ENCODE data around the gene KERA.
"Not testable (repeated sequence)": the region's sequence is repeated elsewhere in the genome, so short reads cannot be mapped to it uniquely, and the experiment has no call there.

The KERA gene

GRCh38 chr12:91099341-91099740 lies 41.5 kb upstream of the KERA start:
- no peak overlapping the region for H3K4me3 ChIP-seq
- H3K9me3 ChIP-seq (ENCODE audit: low read depth, low read length): peaks cover 6% of the 10 kb centered on the region; the same call in 1 of the 2 replicates
- no peak for DNase-seq (ENCODE audit: low read depth, low spot score)
- H3K27ac ChIP-seq: no peak overlapping the region
- TF ChIP-seq FOXP2 (optimal IDR thresholded peaks at IDR 0.05; ENCODE audit: control extremely low read depth, extremely low read length, insufficient read depth): no peak
- TF ChIP-seq EZH2 (IDR thresholded peaks at IDR 0.05): no peak
- TF ChIP-seq POLR2AphosphoS5 (IDR thresholded peaks at IDR 0.05; ENCODE audit: borderline replicate concordance, low read depth, low read length): no peak
- no peak overlapping the region for H3K9ac ChIP-seq (ENCODE audit: insufficient read length)
- H3K36me3 ChIP-seq (ENCODE audit: insufficient read depth, low read length): peaks cover 6% of the 10 kb centered on the region

- H3K4me3 ChIP-seq: no peak overlapping the region
- no peak overlapping the region for H3K27ac ChIP-seq
- no peak for DNase-seq (ENCODE audit: low read depth, low spot score)
These were observed 41.1 kb upstream of the KERA start for GRCh38 chr12:91098941-91099340.

GRCh38 chr12:91098461-91098860 lies 40.6 kb upstream of the KERA start:
- Histone ChIP-seq H3K36me3 (ENCODE audit: insufficient read depth, low read length) (0 out of 2 replicates have a peak, but pooled peaks cover under 1% of the 10 kb centered on the region), H3K9me3 (ENCODE audit: low read depth, low read length) (peaks cover 6% of the 10 kb centered on the region; the same call in 1 of the 2 replicates), H3K4me3 (no peak overlapping the region), H3K9ac (ENCODE audit: insufficient read length) (no peak overlapping the region), H3K27ac (no peak overlapping the region)
- DNase-seq (ENCODE audit: low read depth, low spot score): no peak
- TF ChIP-seq FOXP2 (optimal IDR thresholded peaks at IDR 0.05; ENCODE audit: control extremely low read depth, extremely low read length, insufficient read depth): no peak
- no peak for TF ChIP-seq EZH2 (IDR thresholded peaks at IDR 0.05)
- no peak for TF ChIP-seq POLR2AphosphoS5 (IDR thresholded peaks at IDR 0.05; ENCODE audit: borderline replicate concordance, low read depth, low read length)

More at GRCh38 chr12:91098941-91099340, 41.1 kb upstream of the KERA start:
- peaks cover 5% of the 10 kb centered on the region for H3K36me3 ChIP-seq (ENCODE audit: insufficient read depth, low read length)
- TF ChIP-seq FOXP2 (optimal IDR thresholded peaks at IDR 0.05; ENCODE audit: control extremely low read depth, extremely low read length, insufficient read depth): no peak
- no peak for TF ChIP-seq POLR2AphosphoS5 (IDR thresholded peaks at IDR 0.05; ENCODE audit: borderline replicate concordance, low read depth, low read length)
- no peak for TF ChIP-seq EZH2 (IDR thresholded peaks at IDR 0.05)
- H3K9ac ChIP-seq (ENCODE audit: insufficient read length): no peak overlapping the region
- peaks cover 6% of the 10 kb centered on the region; the same call in 1 of the 2 replicates for H3K9me3 ChIP-seq (ENCODE audit: low read depth, low read length)

GRCh38 chr12:91094957-91095356 lies 37.1 kb upstream of the KERA start:
- no peak overlapping the region for H3K27ac ChIP-seq
- no peaks in the 10 kb centered on the region for H3K36me3 ChIP-seq (ENCODE audit: insufficient read depth, low read length)
- H3K9ac ChIP-seq (ENCODE audit: insufficient read length): no peak overlapping the region
- DNase-seq (ENCODE audit: low read depth, low spot score): no peak
- H3K4me3 ChIP-seq: no peak overlapping the region
- TF ChIP-seq EZH2 (IDR thresholded peaks at IDR 0.05) (no peak), POLR2AphosphoS5 (IDR thresholded peaks at IDR 0.05; ENCODE audit: borderline replicate concordance, low read depth, low read length) (no peak)
- peaks cover 6% of the 10 kb centered on the region; the same call in 1 of the 2 replicates for H3K9me3 ChIP-seq (ENCODE audit: low read depth, low read length)

DNA sequence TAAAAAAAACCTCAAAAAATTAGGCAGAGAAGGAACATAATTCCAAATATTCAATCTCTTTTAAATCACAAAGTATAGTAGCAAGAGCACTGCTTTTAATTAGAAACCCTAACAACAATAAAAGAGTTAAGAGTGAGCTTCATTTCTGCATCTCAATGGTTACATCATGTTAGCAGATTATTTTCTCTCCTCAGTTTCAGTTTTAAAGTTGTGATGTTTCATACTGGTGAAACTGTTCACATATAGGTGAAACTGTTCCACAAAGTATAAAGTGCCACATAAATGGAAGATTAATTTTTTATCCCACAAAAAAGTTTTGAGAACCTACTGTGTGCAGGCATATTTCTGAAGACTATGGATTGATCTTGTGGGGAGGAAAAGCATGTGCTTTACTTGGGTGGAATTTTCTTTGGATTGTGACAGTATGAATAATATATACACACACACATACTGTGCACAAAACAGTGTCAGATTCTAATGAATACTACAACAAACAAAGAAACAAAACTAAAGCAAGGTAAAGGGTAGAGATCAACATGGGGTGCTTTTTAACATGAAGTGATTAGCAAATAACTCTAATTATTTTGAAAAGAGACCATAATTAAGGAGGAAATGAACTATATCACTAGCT lies 36.3 kb upstream of the KERA start:
- H3K4me3 ChIP-seq: no peak overlapping the region
- DNase-seq (ENCODE audit: low read depth, low spot score): no peak
- no peak for TF ChIP-seq FOXP2 (optimal IDR thresholded peaks at IDR 0.05; ENCODE audit: control extremely low read depth, extremely low read length, insufficient read depth)
- no peak for TF ChIP-seq EZH2 (IDR thresholded peaks at IDR 0.05)
- no peak for TF ChIP-seq POLR2AphosphoS5 (IDR thresholded peaks at IDR 0.05; ENCODE audit: borderline replicate concordance, low read depth, low read length)
- H3K9ac ChIP-seq (ENCODE audit: insufficient read length): no peak overlapping the region
- peaks cover 10% of the 10 kb centered on the region; the same call in 1 of the 2 replicates for H3K9me3 ChIP-seq (ENCODE audit: low read depth, low read length)
- H3K36me3 ChIP-seq (ENCODE audit: insufficient read depth, low read length): no peaks in the 10 kb centered on the region
- H3K27ac ChIP-seq: no peak overlapping the region

DNA sequence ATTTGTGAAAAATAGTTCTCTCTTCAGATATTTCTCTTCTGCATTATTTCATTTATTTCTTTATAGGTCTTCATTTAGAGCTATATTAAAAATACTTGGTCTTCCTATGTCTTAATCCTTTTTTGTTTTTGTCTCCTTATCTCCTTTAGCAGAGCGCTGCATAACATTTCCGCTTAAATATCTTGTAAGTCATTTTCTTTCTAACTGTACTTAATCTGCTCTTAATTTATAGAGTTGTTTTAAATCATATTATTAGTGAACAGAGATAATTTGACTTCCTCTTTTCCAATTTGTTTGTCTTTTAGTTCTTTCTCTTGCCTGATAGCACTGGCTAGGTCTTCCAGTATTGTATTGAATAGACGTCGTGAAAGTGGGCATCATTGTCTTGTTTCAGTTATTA lies 35.5 kb upstream of the KERA start:
- no peak for TF ChIP-seq EZH2 (IDR thresholded peaks at IDR 0.05)
- no peak for TF ChIP-seq POLR2AphosphoS5 (IDR thresholded peaks at IDR 0.05; ENCODE audit: borderline replicate concordance, low read depth, low read length)
- no peak for TF ChIP-seq FOXP2 (optimal IDR thresholded peaks at IDR 0.05; ENCODE audit: control extremely low read depth, extremely low read length, insufficient read depth)
- H3K9ac ChIP-seq (ENCODE audit: insufficient read length): no peak overlapping the region
- H3K4me3 ChIP-seq: no peak overlapping the region
- H3K36me3 ChIP-seq (ENCODE audit: insufficient read depth, low read length): no peaks in the 10 kb centered on the region
- peaks cover 10% of the 10 kb centered on the region; the same call in 1 of the 2 replicates for H3K9me3 ChIP-seq (ENCODE audit: low read depth, low read length)
- H3K27ac ChIP-seq: no peak overlapping the region
- DNase-seq (ENCODE audit: low read depth, low spot score): no peak

DNA sequence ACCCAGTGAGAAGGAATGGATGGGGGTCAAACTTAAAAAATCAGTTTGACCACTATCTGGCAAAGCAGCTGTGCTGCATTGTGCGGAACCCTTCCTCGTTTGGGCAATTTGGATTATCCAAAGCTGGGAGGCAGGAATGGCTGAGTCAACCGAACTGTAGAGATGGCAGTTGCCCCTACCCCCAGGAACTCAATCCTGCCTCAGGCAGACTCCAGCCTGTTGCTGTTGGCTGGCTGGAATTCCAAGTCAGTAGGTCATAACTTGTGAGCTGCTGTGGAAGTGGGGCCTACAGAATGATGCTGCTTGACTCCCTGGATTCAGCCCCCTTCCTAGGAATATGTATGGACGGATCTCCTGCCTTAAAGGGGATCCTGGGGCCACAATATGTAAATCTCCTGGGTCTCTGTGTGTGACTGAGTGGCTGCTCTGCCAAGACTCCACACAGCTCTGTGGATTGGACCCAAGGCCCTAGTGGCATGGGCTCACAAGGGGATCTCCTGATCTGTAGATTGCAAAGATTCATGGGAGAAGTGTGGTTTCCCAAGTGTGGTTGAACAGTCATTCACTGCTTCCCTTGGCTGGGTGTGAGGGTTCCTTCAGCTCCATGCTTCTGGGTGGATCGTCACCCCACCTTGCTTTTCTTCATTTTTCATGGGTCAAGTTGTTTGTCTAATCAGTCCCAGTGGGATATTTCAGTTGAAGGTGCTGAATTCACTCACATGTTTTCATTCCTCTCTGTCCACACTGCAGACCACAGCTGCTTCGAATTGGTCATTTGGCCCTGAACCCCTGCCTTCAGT lies 34.3 kb upstream of the KERA start:
- no peak for DNase-seq (ENCODE audit: low read depth, low spot score)
- no peak overlapping the region for H3K4me3 ChIP-seq
- peaks cover 10% of the 10 kb centered on the region; the same call in 1 of the 2 replicates for H3K9me3 ChIP-seq (ENCODE audit: low read depth, low read length)
- TF ChIP-seq POLR2AphosphoS5 (IDR thresholded peaks at IDR 0.05; ENCODE audit: borderline replicate concordance, low read depth, low read length) (no peak), FOXP2 (optimal IDR thresholded peaks at IDR 0.05; ENCODE audit: control extremely low read depth, extremely low read length, insufficient read depth) (no peak), EZH2 (IDR thresholded peaks at IDR 0.05) (no peak)
- no peak overlapping the region for H3K9ac ChIP-seq (ENCODE audit: insufficient read length)
- no peak overlapping the region for H3K27ac ChIP-seq
- no peaks in the 10 kb centered on the region for H3K36me3 ChIP-seq (ENCODE audit: insufficient read depth, low read length)

- not testable (repeated sequence) for H3K36me3 ChIP-seq (ENCODE audit: insufficient read depth, low read length); DNase-seq (ENCODE audit: low read depth, low spot score); H3K9ac ChIP-seq (ENCODE audit: insufficient read length); H3K9me3 ChIP-seq (ENCODE audit: low read depth, low read length); H3K4me3 ChIP-seq; H3K27ac ChIP-seq
These were observed 32.1 kb upstream of the KERA start for GRCh38 chr12:91089953-91090352.
